GM18499 (cell line): ENCODE data around the gene NACC1.

ENCODE experiments used
- ATAC-seq: cut with Tn5 transposase; IDR thresholded peaks from one replicate; pipeline ENCODE4 v1.9.1; 2021; ENCODE audit warnings: moderate number of reproducible peaks; ENCODE audit not compliant: insufficient read depth, unreplicated experiment

Gene NACC1

GRCh38 chr19:13099073-13099999 lies 18.7 kb upstream of the NACC1 start:
- no peak for ATAC-seq

- ATAC-seq = peak; percentile 33
Measured at GRCh38 chr19:13100031-13100588, 18.0 kb upstream of the NACC1 start.

GRCh38 chr19:13100841-13101589 lies 17.0 kb upstream of the NACC1 start:
- ATAC-seq = no peak

GRCh38 chr19:13101590-13102415 lies 16.3 kb upstream of the NACC1 start:
- ATAC-seq = no peak

- ATAC-seq = no peak
Measured at GRCh38 chr19:13102416-13102665, 15.7 kb upstream of the NACC1 start.

GRCh38 chr19:13102666-13103580 lies 15.1 kb upstream of the NACC1 start, which contains the start of gene LYL1:
TSS of gene LYL1 (minus strand) at chr19:13102858. CDS start at chr19:13101171, 1,687 bp downstream.
- ATAC-seq = no peak

- ATAC-seq = no peak
Measured at GRCh38 chr19:13103581-13104359, 14.3 kb upstream of the NACC1 start.

GRCh38 chr19:13104360-13104847 lies 13.7 kb upstream of the NACC1 start:
- no peak for ATAC-seq

GRCh38 chr19:13104848-13105711 lies 13.0 kb upstream of the NACC1 start:
- ATAC-seq = no peak

GRCh38 chr19:13109361-13110098 lies 8.5 kb upstream of the NACC1 start:
- ATAC-seq = no peak

- ATAC-seq = no peak
Measured at GRCh38 chr19:13110099-13110610, 7.9 kb upstream of the NACC1 start.

- no peak for ATAC-seq
Measured at GRCh38 chr19:13112555-13112954, 5.5 kb upstream of the NACC1 start.

GRCh38 chr19:13115936-13116281 lies 2.2 kb upstream of the NACC1 start:
- ATAC-seq = no peak

- no peak for ATAC-seq
Measured at GRCh38 chr19:13116282-13117175, 1.5 kb upstream of the NACC1 start, which contains the start of gene TRMT1. TSS of gene TRMT1 (minus strand) at chr19:13116740. CDS start at chr19:13116399, 341 bp downstream.

GRCh38 chr19:13117176-13117771 lies 790 bp upstream of the NACC1 start:
- ATAC-seq = no peak
